GM19035 (cell line): Measurements from ENCODE around the gene PKNOX2.

Experiments used
- ATAC-seq: cut with Tn5 transposase; IDR thresholded peaks from one replicate; pipeline ENCODE4 v1.9.1; 2021; ENCODE audit not compliant: unreplicated experiment

Gene PKNOX2

DNA sequence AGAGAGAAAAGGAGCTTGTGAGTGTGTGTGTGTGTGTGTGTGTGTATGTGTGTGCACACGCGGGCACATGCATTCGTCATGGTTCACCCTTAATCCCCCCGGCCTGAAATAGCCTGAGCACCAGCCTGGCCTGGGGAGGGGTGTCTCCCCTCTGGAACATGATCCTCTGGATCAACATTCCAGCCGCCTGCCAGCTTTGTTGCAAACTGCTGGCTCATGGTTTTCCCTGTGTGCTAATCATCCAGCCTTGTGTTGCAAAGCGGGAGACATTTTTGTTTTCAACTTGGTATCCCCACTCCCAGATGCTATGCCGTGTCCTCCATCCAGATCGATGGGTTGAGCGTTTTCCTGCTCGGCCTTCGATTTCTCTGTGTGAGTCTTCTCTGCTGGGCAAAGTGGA lies 237.2 kb downstream of the PKNOX2 start:
- no peak for ATAC-seq

DNA sequence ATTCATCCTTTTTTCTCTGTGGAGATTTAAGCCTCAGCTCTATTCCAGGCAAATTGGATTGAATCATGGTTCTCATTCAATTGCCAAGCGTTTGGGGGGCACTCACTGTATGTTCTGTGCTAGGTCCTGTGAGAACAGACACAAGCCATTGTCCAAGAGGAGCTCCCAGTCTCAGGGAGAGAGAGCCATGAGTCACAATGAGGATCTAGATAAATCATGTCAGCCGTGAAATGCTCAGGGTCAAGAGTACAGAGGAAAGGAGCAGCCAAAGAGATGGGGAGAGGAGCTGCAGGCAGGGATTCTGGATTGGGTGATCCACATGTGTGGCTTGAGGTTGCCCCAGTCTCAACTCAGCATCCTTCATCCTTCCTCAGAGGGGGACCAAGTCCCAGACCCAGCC lies 237.9 kb downstream of the PKNOX2 start:
- no peak for ATAC-seq

DNA sequence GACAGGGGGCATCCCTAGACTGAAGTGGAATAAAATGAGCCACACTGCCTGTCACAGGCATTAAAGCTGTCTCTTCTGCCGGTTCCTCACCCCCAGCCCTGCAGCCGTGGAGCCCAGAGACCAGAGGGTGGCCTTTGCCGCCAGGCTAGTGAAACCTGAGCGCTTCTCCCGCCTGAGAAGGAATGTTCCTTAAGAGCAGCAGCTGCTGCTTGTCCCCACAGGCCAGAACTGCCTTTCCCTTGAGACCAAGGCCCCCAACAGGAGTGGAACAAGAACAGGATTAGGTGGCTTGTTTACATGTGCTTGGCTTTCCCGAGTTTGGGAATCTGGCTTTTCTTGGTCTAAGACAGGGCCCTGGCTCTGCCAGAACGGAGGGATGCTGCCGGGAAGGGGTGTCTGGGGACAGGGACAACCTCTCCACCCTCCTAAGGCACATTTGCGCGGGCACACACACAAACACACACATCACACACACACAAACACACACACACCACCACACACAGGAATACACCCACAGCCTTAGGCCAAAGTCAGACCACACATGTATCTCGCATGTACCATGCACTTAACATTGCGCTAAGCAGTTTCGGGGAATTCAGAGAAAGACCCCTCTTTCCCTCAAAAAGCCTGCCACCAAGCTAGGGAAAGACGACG lies 239.7 kb downstream of the PKNOX2 start:
- ATAC-seq, result no peak

DNA sequence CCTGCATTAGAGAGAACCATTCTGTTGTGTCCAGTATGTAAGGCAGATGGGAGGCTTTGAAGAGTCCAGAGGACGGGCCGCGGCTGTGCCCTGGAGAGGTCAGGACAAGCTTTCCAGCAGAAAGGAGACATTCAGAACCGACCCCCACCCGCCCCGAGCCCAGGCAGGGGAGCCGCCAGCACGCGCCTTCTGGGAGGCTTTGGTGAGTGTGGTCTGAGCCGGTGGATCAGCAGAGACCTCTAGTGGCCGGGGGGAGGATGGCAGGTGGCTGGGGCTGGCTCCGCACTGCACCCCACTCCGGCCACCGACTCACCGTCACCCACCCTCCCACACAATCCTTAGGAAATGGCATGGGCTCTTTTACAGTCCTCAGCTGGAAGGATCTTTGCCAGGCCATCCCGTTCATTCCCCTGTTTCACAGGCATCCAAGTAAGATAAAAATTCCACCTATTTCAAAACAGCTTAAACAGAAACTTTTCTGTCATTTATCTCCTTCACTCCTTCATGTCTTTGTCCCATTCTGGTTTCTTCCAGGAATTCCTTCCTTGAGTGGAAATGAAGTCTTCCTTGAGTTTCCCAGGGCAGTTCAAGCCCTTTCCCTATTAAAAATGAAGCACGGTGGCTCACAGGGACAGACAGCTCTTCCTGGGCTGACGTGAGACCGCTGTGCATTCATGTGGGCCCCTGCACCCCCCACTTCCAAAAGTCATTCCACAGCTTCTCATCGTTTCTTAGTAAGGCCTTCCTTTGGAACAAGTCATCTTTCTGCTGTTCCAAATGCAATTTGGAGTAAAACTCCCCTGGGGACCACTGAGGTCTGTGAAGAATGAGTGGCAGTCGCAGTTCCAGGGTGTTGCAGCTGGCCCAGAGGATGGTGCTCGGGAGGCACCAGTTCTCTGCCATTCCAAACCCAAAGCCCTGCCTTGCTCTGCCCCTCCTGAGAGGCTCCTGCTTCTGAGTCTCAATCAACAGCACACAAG lies 240.6 kb downstream of the PKNOX2 start:
- peak; percentile 90 for ATAC-seq

DNA sequence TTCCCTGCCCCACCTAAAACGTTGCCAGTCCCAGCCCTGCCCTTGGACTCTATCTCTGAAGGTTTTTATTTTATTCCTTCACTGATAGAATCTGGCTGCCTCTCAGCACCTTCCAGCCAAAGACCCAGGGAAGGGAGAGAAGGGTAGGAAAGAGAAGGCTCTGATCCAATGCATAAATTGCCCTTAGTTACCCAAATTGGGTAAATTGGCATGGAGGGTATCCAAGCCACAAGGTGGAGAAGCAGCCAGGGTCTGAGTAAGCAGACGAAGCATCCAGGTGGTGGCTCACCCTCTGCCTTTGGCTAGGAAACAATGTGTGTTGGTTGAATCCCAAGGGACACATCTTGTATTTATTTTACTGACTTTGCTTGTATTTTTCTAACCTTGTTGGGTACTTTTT lies 242.5 kb downstream of the PKNOX2 start:
- no peak for ATAC-seq

DNA sequence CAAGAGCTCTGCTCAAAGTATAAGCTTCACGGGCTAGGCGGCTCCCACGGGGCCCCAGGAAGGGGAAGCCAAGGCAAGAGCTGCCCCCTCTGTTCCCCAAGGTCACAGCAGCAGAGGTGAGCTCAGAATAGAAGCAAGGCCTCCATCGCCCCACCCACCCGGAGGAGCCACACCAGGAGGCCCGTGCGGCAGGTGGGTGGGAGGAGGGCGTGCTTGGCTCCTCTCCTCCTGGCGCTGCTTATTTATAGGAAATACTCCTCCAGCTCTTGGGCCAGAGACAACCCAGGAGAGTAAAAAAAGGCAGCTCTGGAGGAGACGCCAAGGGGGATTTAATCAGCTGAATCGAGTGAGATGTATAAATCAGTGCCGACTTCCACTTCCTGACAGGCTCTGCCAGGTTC lies 243.8 kb downstream of the PKNOX2 start:
- ATAC-seq, result no peak

DNA sequence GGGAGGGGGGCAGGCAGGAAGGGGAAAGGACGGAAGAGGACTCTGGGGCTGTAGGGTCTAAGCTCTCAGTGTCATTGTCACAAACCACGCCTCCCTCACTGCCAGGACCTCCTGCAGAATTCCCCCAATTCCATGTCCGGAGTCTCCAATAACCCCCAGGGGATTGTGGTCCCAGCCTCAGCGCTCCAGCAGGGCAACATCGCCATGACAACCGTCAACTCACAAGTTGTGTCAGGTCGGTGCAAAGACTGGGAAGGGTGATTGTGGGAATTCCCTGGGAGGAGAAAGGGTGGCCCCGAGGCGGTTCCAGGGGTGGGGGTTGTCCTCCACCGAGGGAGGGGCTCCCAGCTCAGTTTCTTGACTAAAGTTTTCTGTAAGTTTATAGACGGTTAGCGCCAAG lies 245.5 kb downstream of the PKNOX2 start:
- no peak for ATAC-seq

DNA sequence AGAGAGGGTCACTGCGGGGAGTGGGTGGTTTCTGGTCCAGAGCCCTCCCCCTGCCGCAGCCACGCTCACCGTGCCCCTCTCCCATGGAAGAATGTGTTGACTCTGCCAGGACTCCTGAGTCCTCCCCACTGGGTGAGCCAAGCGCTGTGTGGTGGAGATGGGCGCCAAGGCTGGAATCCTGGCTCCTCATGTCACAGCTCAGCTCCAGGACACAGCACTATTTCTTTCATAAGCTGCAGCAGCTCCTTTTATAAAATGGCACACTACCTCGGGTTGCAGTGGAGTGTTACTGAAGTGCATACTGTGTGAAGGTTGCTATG lies 247.6 kb downstream of the PKNOX2 start:
- ATAC-seq, result no peak

DNA sequence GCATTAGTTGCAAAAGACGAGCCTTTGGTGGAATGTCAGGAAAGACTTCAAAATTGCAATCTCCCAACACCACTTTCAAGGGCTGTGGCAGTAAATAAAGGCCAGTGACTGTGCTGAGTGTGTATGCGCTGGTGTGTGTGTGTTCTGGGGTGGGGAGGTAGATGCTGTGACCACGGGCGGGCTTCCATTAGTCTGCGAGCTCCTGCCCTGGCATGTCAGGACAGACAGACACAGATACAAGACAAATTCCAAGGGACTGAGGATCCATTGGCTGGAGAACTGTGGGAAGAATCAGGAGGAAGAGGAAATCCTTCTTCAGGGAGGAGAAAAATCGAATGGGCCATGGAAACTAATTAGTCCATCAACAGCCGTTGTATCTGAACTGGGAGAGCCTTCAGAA lies 248.0 kb downstream of the PKNOX2 start:
- no peak for ATAC-seq

DNA sequence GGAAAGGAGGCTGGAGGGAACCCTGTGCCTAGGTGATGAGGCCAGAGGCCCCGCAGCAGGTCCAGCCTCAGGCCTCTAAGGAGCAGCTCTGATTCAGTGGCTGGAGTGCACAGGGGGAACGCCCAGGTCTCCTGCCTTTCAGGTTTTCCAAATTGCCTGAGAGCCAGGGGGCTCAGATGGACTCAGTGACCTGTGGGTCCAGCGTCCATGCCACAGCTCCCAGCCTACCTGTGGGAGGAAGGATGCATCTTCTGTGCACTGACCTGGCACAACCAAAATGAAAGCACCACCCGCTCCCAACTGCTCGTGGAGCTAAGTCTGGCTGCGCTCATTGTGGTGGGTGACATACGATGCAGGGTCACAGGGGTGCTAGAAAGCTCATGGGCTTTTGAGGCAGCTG lies 248.7 kb downstream of the PKNOX2 start:
- no peak for ATAC-seq

DNA sequence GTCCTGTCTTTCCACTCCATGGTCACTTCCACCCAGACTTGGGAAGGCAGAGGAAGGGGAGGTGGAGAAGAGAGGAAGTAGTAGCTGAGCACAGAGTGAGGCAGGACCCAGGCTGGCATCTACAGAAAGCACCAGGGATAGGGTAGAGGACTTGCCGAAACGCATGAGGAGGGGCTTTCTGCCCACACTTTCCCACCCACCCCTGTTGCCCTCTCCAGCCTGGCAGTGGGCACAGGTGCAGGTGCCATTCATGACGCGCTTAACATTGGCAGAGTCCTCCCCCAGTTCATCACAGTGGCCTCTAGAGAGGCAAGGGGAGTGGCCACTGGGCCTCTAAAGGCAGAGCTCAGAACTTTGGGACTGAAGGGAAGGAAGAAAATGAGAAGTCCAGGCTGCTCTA lies 249.6 kb downstream of the PKNOX2 start:
- no peak for ATAC-seq

DNA sequence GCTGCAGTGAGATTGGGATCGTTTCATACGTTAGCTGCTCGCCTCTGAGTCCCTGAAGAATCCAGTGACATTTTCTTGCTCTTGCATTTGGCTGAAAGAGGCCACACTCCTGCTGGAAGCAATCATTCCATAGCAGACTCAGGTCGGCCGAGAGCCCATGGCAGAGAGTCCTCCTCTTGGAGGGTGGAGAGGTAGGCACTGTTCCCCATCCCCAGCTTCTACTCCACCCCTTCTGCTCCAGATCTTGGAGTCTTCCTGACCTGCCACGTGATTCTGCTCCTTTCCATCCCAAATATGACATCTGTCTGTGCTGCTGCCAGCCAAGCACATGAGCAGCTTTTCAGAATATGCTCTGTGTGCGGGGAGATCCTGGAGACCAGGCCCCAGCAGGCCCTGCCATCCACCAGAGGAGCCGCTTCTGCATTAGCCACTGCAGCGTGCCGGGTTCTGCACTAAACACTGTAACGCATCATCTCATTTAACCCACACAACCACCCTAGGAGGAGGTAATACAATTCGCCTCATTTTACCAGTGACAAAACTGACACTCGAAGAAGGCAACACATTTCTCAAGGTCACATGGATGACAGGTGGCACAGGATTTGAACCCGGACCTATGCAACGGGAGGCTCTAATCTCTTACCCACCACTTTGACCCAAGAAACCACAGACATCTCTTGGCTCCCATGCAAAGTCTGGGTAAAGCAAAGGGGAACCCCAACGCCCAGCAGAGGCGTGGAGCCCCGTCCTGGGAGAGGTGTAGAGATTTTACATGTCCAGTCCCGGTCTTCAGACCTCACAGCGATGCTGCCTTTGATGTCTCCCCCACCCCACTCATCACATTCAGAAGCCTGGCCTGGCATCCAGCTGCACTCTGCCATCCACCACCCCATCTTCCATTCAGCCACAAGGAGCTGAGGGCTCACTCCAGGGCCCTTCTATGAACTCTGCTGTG lies 252.7 kb downstream of the PKNOX2 start:
- ATAC-seq, result no peak

DNA sequence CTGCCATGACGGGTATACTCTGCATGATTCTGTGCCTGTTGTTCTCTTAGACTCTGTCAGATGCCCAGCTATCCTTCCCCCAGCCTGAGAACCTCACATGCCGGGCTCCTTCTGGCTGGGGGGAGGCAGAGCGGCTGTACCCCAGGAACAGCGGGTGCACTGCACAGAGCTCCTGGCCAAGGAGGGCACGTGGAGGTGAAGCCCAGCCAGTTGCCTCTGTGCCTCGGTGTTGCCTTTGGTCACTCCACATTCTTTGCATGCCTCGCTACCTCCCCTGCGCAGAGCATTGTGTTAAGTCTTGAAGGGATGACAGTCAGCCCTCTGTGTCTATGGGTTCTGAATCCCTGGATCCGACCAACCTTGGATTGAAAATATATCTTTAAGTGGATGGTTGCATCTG lies 253.8 kb downstream of the PKNOX2 start:
- no peak for ATAC-seq

DNA sequence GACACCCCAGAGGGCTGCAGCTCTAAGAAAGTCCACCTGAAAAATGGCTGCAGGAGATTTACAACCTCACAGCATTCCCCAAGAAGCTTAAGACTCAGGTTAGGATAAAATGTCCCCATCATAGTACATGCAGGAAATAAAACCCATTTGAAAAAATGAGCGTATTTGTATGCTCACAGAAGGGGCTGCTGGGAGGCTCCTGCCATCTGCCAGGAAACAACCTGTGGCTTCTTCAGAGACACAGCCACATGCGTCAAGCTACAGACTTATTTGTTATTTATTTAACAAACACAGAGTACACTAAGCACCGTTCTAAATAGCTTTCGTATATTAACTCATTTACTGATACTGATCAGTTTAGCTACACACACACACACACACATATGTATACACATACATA lies 258.1 kb downstream of the PKNOX2 start:
- ATAC-seq, result no peak

DNA sequence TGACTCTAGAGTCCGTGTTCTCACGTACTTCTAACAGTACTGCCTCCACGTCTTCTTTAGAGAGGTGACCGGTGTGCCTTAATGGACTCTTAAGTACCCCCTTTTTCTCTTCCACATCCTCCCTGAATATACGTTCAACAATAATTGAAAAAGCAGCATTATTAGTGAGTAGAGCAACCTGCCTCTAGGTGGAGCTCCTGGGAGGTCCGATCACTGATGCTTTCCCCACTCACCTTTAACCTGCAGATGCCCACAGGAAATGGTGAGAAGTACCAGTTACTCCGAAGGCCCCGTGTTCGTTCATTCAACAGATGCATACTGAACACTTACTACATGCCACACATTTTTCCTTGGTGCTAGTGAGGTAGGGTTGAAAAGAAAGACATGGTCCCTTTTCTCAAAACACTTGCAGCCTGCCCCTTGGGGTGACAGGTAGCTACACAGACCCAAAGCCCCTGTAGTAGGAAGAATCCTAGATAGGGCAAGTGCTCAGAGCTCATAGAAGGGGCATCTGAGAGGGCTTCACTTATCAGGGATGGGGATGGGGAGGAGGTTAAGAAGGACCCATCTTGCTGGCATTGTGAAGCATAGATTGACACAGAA lies 258.8 kb downstream of the PKNOX2 start:
- no peak for ATAC-seq

DNA sequence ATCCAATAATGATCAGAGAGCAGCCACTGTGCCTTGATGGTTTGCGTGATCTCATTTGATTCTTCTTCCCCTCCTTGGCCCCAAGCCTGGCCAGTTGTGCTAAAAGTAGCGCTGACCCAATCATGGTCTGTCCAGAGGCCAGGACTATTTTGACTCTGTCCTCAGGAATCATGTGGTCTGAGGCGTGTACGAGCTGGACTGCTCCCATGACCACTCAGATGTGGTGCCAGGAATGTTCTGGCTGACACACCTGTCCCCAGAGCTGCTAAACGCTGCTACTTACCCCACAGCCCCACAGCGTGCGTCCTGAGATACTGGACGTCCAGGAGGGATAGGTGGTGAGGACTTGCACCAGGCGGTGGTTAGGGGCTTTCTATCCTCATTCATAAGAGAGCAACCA lies 261.1 kb downstream of the PKNOX2 start:
- no peak for ATAC-seq

DNA sequence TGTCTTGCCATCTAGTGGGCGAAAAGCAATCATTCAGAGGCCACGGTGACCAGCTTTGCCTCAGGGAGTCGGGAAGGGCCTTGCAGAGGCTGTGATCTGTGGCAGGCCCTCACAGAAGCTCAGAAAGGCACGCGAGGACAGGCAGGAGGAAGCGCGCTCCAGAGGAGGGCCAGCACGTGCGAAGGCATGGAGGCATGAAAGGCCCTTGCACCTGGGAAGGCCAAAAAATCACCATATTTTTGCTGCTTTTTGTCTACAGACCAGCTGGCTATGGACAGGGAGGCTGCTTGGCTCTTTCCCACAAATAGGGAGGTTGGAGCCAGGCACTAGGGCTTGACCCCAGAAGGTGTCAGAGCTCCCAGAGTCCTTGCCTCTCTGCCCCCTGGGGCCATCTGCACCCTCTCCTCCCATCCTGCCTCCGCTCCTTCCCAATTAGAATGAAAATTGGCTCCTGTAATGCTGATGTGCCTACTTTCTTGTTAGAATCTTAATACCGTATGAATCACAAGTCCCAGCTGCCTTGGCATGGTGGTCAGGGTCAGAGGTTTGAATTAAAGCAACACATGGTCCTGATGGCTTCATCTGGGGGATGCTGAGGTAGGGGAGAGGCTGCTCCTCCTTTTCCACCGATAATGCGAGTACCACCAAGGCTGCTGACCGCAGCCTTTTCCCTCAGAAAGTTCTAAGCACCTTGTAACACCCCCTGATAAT lies 262.4 kb downstream of the PKNOX2 start:
- no peak for ATAC-seq

DNA sequence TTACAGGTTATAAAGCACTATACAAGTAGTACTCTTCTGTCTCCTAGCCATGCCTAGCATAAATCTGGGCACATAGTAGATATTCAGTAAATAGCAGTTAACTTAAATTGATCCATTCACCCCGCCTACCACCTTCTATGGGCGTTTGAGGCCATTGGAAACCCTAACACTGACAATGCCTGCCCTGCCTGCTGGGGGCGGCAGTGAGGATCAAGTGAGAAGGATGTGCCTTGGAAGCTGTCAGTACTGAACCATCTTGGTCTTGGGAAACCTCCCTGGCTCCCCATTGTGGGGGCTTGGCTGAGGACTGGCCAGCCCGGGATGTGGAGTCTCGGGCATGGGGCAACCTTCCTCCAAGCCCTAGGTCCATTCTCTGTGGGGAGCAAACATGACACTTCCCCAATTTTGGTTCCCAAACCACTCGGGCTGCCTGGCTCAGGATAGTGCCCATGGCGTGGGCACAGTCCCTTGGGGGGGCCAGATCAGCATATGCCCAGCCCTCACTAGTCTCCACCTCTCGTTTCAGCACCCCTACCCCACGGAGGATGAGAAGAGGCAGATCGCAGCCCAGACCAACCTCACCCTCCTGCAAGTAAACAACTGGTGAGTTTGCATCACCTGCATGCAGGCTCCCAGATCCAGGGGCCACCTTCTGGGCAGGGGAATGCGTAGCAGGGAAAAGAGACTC lies 264.1 kb downstream of the PKNOX2 start:
- ATAC-seq, result no peak

DNA sequence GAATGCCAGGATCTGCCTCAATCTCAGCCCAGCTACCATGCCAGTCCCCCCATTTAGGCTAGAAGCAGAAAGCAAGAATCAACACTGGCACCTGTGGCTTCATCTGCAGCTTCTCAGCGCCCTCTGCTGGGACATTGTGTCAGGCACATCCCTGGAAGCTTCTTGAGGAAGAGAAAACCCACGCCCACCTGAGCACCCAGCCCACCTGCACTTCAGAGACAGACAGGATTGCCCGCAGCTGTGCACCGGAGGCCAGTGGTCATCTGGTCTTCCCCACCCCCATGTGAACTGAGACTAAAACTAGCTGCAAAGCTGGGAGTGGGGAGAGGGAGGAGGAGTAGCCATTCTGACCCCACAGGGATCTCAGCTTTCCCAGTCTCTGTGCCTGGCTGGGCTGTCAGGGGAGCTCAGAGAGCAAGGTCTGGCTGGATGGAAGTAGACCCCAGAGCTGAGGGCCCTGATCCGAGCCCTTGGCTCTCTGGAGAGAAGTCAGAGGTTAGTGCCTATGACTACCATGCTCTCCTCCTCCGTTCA lies 264.7 kb downstream of the PKNOX2 start:
- no peak for ATAC-seq
